ENCODE results near the gene POLR2E. TPM values are rescaled to one million over a fixed set of nuclear protein-coding genes. Genes with fewer than 3 reads are reported as not detected.
A peak's percentile ranks its signal among the peaks of the same experiment; 100 is the strongest.

POLR2E gene
- total RNA-seq, 4 donors from 2014 or later: 87.6 to 264 (median 163) TPM

GRCh38 chr19:1076951-1077350 lies 18.2 kb downstream of the POLR2E start:
- intact Hi-C loops (cut with DNase I): no loop called here
- Histone ChIP-seq H3K4me3 (replicated peaks in 1 of 3) (no peak overlapping the region), H3K4me1 (peaks cover 0 to 20% of the 10 kb centered on the region in 2 donors), H3K27me3 (no peaks in the 10 kb centered on the region), H3K9me3 (no peaks in the 10 kb centered on the region), H3K27ac (no peak overlapping the region), H3K36me3 (no peaks in the 10 kb centered on the region)
- 15 to 29% methylated on average over 15 to 16 of the region's 16 CpGs for WGBS, 2 donors
- peak; percentile 72 to 81 for DNase-seq
- no peak for TF ChIP-seq POLR2A (IDR thresholded peaks at IDR 0.05)

- Histone ChIP-seq H3K27ac (no peak overlapping the region), H3K27me3 (peaks cover 1% of the 10 kb centered on the region), H3K9me3 (no peaks in the 10 kb centered on the region), H3K36me3 (no peaks in the 10 kb centered on the region), H3K4me1 (peaks cover 0 to 27% of the 10 kb centered on the region in 2 donors), H3K4me3 (replicated peaks in 1 of 3) (no peak overlapping the region)
- intact Hi-C loops (cut with DNase I): no loop called here
- no peak for TF ChIP-seq CTCF (IDR thresholded peaks at IDR 0.05)
- no peak for TF ChIP-seq POLR2A (IDR thresholded peaks at IDR 0.05)
- no peak for DNase-seq
- 92 to 96% methylated on average over 4 of the region's 4 CpGs for WGBS, 2 donors
These were observed 19.2 kb downstream of the POLR2E start for GRCh38 chr19:1076046-1076386.

GRCh38 chr19:1074544-1075283 lies 20.5 kb downstream of the POLR2E start:
- DNase-seq: peak; percentile 80
- TF ChIP-seq CTCF (IDR thresholded peaks at IDR 0.05) (no peak), POLR2A (IDR thresholded peaks at IDR 0.05) (no peak)
- Histone ChIP-seq H3K27ac (no peak overlapping the region), H3K9me3 (no peaks in the 10 kb centered on the region), H3K36me3 (no peaks in the 10 kb centered on the region), H3K4me1 (peaks cover 0 to 30% of the 10 kb centered on the region in 2 donors), H3K4me3 (replicated peaks in 1 of 3) (no peak overlapping the region), H3K27me3 (peaks cover 11% of the 10 kb centered on the region)
- whole genome bisulfite sequencing, 2 donors: 59 to 66% methylated on average over 17 to 28 of the region's 54 CpGs
- intact Hi-C loops (cut with DNase I): no loop called here

- intact Hi-C loops (cut with DNase I): no loop called here
- peaks cover 0 to 32% of the 10 kb centered on the region in 2 donors for H3K4me1 ChIP-seq
These were observed 21.1 kb downstream of the POLR2E start for GRCh38 chr19:1073956-1074517.

More at GRCh38 chr19:1073956-1074517, 21.1 kb downstream of the POLR2E start:
- Histone ChIP-seq H3K27me3 (peaks cover 15% of the 10 kb centered on the region), H3K9me3 (no peaks in the 10 kb centered on the region), H3K36me3 (no peaks in the 10 kb centered on the region), H3K27ac (no peak overlapping the region), H3K4me3 (replicated peaks in 1 of 3) (no peak overlapping the region)
- DNase-seq: no peak
- WGBS, 2 donors: 82 to 87% methylated on average over 21 of the region's 28 CpGs
- TF ChIP-seq POLR2A (IDR thresholded peaks at IDR 0.05) (no peak), CTCF (IDR thresholded peaks at IDR 0.05) (no peak)
